GM21786 (cell line): ENCODE results near the gene ATXN7L3B.

Source experiments
- ATAC-seq: cut with Tn5 transposase; IDR thresholded peaks from one replicate; pipeline ENCODE4 v1.9.1; 2021; ENCODE audit not compliant: unreplicated experiment

Gene ATXN7L3B

DNA sequence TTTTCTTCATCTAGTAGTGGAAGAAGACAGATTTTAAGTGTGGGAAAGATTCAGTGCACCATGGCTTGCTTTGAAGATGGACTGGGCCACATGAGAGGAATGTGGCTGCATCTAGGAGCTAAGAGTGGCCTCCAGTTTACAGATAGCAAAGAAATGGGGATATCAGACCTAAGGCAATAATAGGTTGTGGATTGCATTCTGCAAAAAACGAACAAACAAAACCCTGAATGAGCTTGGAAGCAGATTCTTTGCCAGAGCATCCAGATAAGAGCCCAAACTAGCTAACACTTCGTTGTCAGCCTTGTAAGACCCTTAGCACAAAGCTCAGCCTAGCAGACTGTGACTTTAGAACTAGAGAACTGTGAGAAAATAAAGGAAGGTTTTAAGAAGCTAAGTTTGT is 9.6 kb downstream of the ATXN7L3B start:
- no peak for ATAC-seq

GRCh38 chr12:74551291-74551690 is 13.7 kb downstream of the ATXN7L3B start:
- ATAC-seq: no peak

DNA sequence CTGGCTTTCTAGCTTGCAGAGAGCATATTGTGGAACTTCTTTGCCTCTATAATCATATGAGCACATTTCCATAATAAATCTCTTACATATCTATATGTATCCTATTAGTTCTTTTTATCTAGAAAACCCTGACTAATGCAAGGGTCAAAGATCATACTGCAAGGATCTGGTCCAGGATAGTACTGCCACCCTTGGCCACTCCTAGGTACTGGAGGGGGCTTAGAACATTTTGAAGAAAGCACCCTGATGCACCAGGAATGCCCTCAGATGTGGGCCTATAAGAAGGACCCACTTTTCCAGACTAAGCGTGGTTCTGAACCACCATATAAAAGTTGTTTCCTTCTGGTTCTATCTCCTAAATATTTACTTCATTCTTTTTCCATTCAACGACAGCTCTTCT is 14.6 kb downstream of the ATXN7L3B start:
- no peak for ATAC-seq

GRCh38 chr12:74559728-74560127 is 22.1 kb downstream of the ATXN7L3B start:
- no peak for ATAC-seq

DNA sequence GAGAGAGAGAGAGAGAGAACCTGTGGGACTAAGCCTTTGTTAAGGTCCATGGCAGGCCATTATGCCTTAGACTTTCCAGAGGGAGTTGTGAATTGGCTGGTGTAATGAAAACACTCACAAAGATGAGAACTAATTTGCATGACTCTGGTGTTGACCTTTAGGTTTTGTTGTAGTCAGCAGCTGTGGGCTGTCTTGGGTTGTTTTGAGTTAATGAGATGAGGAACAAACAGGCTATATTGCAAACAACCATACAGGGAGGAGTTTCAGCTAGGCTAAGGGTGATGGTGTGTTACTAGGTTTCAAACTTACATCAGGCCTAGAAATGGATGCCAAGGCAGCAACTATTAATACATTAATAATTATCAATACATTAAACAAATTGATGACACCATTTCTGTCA is 26.3 kb downstream of the ATXN7L3B start:
- no peak for ATAC-seq

DNA sequence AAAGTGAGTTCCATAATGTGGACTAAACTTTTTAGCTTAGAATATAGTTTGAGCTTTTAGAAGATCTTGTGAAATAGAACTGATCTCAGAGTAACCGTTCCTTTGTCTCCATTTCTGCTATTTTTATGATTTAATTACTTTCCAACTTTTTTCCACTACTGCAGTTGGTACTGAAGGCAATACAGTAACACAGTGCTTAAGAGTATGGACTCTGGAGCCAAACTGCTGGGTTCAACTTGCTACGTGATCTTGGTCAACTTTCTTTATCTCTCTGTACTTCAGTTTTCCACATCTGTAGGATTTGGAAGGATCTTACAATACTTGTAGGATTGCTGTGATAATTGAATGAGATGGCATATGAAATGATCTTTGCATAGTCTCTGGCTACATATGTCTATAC is 40.9 kb downstream of the ATXN7L3B start:
- no peak for ATAC-seq

GRCh38 chr12:74579446-74579845 is 41.8 kb downstream of the ATXN7L3B start:
- ATAC-seq: no peak

GRCh38 chr12:74579981-74580380 is 42.3 kb downstream of the ATXN7L3B start:
- ATAC-seq: no peak

GRCh38 chr12:74581439-74581838 is 43.8 kb downstream of the ATXN7L3B start:
- no peak for ATAC-seq

DNA sequence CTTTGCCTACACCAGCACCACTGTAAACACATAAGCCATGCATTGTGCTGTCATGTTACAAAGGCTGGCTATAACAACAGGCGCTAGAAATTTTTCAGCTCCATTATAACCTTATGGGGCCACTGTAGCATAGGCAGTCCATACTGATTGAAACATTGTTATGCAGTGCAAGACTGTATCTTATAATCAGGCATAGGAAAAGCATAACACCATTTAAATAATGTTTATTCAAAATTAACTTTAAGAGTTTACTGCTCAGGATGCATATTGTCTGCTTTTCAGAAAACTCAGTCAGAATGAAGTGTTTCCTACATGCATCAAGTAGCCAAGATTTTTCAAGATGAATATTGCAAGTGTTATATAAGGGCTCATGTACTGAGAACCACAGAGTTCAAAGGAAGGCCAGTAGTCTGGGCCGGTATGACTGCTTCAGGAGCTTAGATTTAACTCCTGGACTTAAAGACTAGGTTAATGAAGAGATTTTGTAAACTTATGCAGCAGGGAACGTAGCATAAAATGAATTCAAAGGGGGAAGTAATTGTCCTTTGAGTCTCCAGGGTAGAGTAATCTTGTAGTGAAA is 46.9 kb downstream of the ATXN7L3B start:
- no peak for ATAC-seq

GRCh38 chr12:74586251-74586650 is 48.6 kb downstream of the ATXN7L3B start:
- ATAC-seq: no peak
